ENCODE data around the gene CFAP77.

Gene CFAP77

GRCh38 chr9:132556235-132556634 is 146.2 kb downstream of the CFAP77 start:
- H3K27ac ChIP-seq (replicated peaks): no peak overlapping the region
- TF ChIP-seq GABPA (IDR thresholded peaks at IDR 0.05; ENCODE audit: low read depth) (no peak), POLR2AphosphoS5 (IDR thresholded peaks at IDR 0.05; ENCODE audit: low read depth) (no peak), SPI1 (IDR thresholded peaks at IDR 0.05; ENCODE audit: borderline replicate concordance, low read depth) (no peak)
- TF ChIP-seq, protein P1, sequence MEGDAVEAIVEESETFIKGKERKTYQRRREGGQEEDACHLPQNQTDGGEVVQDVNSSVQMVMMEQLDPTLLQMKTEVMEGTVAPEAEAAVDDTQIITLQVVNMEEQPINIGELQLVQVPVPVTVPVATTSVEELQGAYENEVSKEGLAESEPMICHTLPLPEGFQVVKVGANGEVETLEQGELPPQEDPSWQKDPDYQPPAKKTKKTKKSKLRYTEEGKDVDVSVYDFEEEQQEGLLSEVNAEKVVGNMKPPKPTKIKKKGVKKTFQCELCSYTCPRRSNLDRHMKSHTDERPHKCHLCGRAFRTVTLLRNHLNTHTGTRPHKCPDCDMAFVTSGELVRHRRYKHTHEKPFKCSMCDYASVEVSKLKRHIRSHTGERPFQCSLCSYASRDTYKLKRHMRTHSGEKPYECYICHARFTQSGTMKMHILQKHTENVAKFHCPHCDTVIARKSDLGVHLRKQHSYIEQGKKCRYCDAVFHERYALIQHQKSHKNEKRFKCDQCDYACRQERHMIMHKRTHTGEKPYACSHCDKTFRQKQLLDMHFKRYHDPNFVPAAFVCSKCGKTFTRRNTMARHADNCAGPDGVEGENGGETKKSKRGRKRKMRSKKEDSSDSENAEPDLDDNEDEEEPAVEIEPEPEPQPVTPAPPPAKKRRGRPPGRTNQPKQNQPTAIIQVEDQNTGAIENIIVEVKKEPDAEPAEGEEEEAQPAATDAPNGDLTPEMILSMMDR (IDR thresholded peaks at IDR 0.05; ENCODE audit: insufficient read depth, low read length): no peak
- TF ChIP-seq, protein P2, sequence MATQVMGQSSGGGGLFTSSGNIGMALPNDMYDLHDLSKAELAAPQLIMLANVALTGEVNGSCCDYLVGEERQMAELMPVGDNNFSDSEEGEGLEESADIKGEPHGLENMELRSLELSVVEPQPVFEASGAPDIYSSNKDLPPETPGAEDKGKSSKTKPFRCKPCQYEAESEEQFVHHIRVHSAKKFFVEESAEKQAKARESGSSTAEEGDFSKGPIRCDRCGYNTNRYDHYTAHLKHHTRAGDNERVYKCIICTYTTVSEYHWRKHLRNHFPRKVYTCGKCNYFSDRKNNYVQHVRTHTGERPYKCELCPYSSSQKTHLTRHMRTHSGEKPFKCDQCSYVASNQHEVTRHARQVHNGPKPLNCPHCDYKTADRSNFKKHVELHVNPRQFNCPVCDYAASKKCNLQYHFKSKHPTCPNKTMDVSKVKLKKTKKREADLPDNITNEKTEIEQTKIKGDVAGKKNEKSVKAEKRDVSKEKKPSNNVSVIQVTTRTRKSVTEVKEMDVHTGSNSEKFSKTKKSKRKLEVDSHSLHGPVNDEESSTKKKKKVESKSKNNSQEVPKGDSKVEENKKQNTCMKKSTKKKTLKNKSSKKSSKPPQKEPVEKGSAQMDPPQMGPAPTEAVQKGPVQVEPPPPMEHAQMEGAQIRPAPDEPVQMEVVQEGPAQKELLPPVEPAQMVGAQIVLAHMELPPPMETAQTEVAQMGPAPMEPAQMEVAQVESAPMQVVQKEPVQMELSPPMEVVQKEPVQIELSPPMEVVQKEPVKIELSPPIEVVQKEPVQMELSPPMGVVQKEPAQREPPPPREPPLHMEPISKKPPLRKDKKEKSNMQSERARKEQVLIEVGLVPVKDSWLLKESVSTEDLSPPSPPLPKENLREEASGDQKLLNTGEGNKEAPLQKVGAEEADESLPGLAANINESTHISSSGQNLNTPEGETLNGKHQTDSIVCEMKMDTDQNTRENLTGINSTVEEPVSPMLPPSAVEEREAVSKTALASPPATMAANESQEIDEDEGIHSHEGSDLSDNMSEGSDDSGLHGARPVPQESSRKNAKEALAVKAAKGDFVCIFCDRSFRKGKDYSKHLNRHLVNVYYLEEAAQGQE (IDR thresholded peaks at IDR 0.05; ENCODE audit: insufficient replicate concordance, low read depth): no peak
- no peak overlapping the region for H3K4me3 ChIP-seq (replicated peaks; ENCODE audit: insufficient read depth, low read length)
- no peak for DNase-seq (ENCODE audit: low read depth in 1 of 2, low spot score in 1 of 2)
- H3K27me3 ChIP-seq (ENCODE audit: insufficient read depth, poor library complexity, severe bottlenecking): peaks cover 8% of the 10 kb centered on the region

DNA sequence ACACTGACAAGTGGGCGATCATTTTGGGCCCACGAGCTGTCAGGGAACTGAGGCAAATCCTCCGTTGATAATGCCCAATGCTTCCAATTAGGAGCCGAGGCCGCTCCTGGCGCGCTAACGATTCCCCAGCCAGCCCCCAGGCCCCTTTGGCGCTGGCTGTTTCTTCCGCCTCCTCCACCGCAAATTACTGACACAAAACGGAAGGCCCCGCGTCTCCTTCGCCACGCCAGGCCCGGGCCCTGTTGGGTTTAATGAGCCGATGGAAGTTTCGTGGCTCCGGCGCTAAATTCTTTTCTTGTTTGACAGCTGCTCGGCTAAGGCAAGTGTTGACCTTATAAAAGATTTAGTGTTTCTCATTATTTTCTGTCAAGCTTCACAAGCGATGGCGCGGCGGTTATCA is 146.7 kb downstream of the CFAP77 start:
- H3K27me3 ChIP-seq (ENCODE audit: insufficient read depth, poor library complexity, severe bottlenecking): peaks cover 12% of the 10 kb centered on the region
- no peak overlapping the region for H3K27ac ChIP-seq (replicated peaks)
- no peak for DNase-seq (ENCODE audit: low read depth in 1 of 2, low spot score in 1 of 2)
- no peak overlapping the region for H3K4me3 ChIP-seq (replicated peaks; ENCODE audit: insufficient read depth, low read length)
- no peak for TF ChIP-seq POLR2AphosphoS5 (IDR thresholded peaks at IDR 0.05; ENCODE audit: low read depth)
- TF ChIP-seq, protein P2 (IDR thresholded peaks at IDR 0.05; ENCODE audit: insufficient replicate concordance, low read depth): no peak
- no peak for TF ChIP-seq SPI1 (IDR thresholded peaks at IDR 0.05; ENCODE audit: borderline replicate concordance, low read depth)
- no peak for TF ChIP-seq GABPA (IDR thresholded peaks at IDR 0.05; ENCODE audit: low read depth)
- TF ChIP-seq, protein P1 (IDR thresholded peaks at IDR 0.05; ENCODE audit: insufficient read depth, low read length): no peak

- Histone ChIP-seq H3K27me3 (ENCODE audit: insufficient read depth, poor library complexity, severe bottlenecking) (peaks cover 12% of the 10 kb centered on the region), H3K4me3 (replicated peaks; ENCODE audit: insufficient read depth, low read length) (no peak overlapping the region), H3K27ac (replicated peaks) (no peak overlapping the region)
- TF ChIP-seq, protein P2 (IDR thresholded peaks at IDR 0.05; ENCODE audit: insufficient replicate concordance, low read depth): no peak
- TF ChIP-seq GABPA (IDR thresholded peaks at IDR 0.05; ENCODE audit: low read depth): no peak
- no peak for DNase-seq (ENCODE audit: low read depth in 1 of 2, low spot score in 1 of 2)
Measured at GRCh38 chr9:132557159-132557558, 147.1 kb downstream of the CFAP77 start.

DNA sequence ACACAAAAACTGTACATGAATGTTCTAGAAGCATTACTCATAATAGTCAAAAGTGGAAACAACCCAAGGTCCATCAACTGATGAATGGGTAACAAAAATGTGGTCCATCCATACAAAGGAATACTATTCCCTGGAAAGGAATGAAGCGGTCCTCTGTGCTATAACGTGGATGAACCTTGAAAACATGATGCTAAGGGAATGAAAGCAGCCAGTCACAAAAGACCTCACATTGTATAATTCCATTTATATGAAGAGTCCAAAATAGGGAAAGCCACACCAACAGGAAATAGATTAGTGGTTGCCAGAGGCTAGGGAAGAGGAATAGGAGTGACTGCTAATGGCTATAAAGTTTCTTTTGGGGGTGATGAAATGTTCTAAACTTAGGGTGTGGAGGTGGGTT is 149.7 kb downstream of the CFAP77 start:
- TF ChIP-seq POLR2AphosphoS5 (IDR thresholded peaks at IDR 0.05; ENCODE audit: low read depth): no peak
- no peak for TF ChIP-seq SPI1 (IDR thresholded peaks at IDR 0.05; ENCODE audit: borderline replicate concordance, low read depth)
- TF ChIP-seq, protein P2 (IDR thresholded peaks at IDR 0.05; ENCODE audit: insufficient replicate concordance, low read depth): no peak
- TF ChIP-seq GABPA (IDR thresholded peaks at IDR 0.05; ENCODE audit: low read depth): no peak
- TF ChIP-seq, protein P1 (IDR thresholded peaks at IDR 0.05; ENCODE audit: insufficient read depth, low read length): no peak
- no peak for DNase-seq (ENCODE audit: low read depth in 1 of 2, low spot score in 1 of 2)
- Histone ChIP-seq H3K4me3 (replicated peaks; ENCODE audit: insufficient read depth, low read length) (no peak overlapping the region), H3K27me3 (ENCODE audit: insufficient read depth, poor library complexity, severe bottlenecking) (peaks cover 15% of the 10 kb centered on the region), H3K27ac (replicated peaks) (no peak overlapping the region)
